Measurements from ENCODE around the gene HOXB9.

GRCh38 chr17:48671697-48672171 lies 45.6 kb upstream of the HOXB9 start:
- TF ChIP-seq CTCF (IDR thresholded peaks at IDR 0.05; ENCODE audit: low read depth, low read length, poor library complexity, severe bottlenecking) (peak; percentile 76), EZH2phosphoT487 (IDR thresholded peaks at IDR 0.05; ENCODE audit: borderline replicate concordance, low read length) (no peak)
